ENCODE data around the gene TLDC2.

DNA sequence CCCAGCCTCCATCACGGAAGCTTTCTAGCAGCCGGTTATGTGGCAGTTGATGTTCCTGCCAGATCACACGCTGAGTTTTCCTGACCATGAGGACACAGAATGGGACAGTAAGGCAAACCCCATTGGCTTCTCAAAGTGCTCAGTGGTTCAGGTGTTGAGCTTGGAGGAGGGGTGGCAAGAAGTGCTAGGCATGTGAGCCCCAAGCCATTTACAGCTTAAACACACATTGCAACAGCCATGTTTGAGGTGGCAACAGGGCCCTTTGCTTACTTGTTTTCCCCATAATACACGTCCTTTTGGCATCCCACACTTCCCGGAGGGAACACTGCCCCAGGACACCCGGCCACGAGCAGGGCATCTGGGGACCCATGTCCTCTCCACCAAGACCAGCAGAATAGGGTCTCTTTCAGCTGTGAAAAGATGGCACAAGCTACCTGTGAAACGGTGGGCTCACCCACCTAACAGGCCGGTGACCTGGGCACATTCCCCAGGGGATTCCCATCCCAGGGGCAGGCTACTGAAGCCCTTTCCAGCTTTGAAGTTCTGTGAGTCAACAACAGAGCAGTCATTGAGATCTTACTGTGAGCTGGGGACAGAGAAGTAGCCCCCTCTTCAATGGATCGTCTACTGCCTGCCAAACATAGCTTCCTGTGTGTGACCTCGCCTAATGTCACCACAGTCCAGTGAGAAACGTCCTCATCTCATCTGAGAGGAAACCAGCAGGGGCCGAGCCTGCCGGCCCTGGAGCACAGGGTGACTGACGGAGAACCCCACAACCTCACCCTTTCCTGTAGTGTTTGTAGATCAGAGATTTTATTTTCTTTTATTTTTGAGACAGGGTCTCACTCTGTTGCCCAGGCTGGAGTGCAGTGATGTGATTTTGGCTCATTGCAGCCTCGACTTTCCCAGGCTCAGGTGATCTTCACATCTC, 4.0 kb upstream of the TLDC2 start:
- no peak for TF ChIP-seq FOXP2 (optimal IDR thresholded peaks at IDR 0.05; ENCODE audit: borderline replicate concordance, extremely low read depth, extremely low read length, insufficient read depth)
- no peak for TF ChIP-seq TAF1 (IDR thresholded peaks at IDR 0.05; ENCODE audit: borderline replicate concordance, insufficient read depth, low read length)
- TF ChIP-seq POLR2AphosphoS5 (IDR thresholded peaks at IDR 0.05; ENCODE audit: low read depth, low read length) = no peak

Measured in PFSK-1 (cell line).